GM21529 (cell line): Measurements from ENCODE around the gene CNNM1.

Source experiments
- ATAC-seq: cut with Tn5 transposase; IDR thresholded peaks from one replicate; pipeline ENCODE4 v1.9.1; 2021; ENCODE audit not compliant: unreplicated experiment

Gene CNNM1

DNA sequence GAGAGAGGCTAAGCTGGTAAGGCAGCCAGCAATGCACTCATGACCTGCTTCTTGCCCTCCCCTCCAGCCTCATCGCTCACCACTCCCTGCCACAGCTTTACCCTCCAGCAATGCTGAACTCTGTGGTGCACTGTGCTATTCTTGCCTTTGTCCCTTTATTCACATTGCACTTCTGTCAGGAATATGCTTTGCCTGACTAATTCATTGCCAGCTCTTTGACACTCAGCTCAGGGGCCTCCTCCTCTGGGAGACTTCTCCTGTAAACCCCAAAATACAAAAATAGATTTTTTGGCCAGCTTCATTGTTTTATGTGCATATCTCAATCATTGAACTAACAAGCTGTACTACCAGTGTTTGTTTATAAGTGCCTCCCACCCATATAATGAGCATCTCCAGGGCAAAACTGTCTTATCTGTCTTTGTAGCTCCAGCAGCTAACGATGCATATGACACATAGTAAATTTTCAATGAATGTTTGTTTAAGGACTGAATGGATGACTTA, 8.2 kb downstream of the CNNM1 start:
- no peak for ATAC-seq

DNA sequence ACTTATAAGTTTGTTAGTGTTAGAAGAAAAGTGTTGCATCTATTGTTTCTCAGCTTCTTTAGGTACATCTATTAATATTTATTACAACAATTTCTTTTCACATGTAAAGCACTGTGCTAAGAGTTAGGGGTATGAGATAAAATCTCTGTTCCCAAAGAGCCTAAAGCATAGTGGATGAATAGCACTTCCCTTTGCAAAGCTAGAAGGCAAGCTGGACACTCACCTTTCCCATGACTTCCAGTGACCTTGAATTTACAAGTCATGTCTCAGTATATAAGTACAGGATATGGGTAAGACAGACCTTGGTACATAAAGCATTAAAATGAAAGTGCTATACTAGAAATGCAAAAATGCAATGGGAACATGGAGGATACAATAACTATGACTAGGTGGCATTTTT, 8.7 kb downstream of the CNNM1 start:
- ATAC-seq: no peak

DNA sequence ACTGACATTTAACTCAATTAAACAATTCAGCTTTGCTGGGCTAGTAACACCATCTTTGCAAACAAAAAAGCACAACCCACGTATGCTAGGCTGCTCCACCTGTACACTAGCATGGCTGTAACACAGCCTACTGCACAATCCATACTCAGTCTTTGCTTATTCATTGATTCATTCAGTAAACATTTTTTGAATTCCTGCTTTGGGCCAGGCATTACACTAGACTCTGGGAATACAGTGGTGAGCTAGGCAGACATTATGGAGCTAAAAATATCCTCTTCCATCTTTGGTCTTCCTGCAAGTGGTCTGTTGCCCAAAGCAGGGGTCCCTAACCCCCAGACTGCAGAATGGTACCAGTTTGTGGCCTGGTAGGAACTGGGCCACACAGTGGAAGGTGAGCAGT, 9.9 kb downstream of the CNNM1 start:
- no peak for ATAC-seq

DNA sequence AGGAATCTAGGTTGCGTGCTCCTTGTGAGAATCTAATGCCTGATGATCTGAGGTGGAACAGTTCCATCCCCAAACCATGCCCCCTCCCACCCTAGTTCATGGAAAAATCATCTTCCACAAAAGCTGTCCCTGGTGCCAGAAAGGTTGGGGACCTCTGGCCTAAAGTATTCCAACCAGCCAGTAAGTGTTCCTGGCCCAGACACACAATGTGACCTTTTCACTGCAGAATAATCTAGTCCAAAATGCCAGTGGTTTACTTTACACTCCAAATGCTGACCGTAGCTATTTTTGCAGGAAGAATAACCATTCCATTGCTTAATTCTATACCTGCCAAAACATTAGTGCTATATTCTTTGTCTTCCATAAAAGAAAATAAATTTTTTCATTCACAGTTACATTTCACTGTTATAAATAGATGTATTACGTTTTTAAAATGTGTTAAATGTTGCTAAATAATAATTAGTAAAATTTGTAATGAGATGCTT, 10.4 kb downstream of the CNNM1 start:
- ATAC-seq: no peak

DNA sequence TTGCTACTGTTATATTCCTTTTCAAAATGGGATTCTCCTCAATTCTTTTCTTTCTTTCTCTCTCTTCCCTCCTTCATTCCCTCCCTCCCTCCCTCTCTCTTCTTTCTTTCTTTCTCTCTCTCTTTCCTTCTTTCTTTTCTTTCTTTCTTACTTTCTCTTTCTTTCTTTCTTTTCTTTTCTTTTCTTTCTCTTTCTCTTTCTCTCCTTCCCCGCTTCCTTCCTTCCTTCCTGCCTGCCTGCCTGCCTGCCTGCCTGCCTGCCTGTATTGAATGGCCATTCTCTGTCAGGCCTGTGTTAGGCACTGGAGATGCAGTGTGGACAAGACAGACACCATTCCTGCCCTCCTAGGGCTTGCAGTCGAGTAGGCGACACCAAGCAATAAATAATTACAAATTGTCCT, 11.5 kb downstream of the CNNM1 start:
- no peak for ATAC-seq

DNA sequence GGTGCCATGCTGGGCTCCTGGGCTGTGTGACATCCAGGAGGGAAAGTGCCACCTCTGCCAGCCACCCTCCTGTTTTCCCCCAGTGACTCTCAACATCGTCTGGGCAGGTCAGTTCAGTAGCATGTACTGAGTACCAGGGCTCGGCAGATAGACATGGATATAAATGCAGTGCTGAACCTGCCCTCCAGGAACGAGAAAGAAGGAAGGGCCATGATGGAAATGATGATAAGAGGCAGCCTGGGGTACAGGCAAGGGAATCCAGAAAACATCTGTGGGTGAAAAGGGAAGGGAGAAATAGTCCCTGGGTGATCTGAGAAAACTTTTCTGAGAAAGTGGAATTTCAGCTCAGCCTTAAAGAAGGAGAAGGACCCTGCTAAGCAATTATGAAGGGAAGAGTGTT, 12.1 kb downstream of the CNNM1 start:
- no peak for ATAC-seq

DNA sequence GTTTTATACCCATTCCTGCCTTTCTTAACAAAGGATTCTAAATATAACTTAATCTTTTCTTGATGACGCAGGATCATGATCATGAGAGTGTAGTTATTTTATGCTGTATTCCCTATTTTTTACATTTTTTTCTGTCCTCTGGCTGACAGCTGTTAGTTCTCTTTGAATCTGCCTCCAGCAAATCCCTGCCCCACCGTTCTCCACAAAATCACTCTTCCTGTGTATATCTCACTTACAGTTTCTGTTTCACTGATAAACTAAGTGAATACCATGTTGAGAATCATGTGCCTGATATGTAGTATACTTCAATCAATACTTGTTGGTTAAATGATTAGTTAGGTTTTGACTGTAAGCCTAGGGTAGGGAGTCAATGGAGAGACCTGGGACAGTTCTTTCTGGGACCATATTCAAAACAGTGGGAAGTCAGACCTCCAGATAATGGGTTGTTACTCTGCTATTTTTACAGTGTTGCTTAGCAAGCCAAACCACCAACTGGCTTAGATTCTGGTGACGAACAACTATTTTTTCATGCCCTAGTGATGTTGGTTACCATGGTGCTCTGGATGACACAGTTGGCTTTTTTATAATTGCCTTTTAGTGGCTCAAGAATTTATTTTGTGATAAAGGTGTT, 12.8 kb downstream of the CNNM1 start:
- no peak for ATAC-seq

DNA sequence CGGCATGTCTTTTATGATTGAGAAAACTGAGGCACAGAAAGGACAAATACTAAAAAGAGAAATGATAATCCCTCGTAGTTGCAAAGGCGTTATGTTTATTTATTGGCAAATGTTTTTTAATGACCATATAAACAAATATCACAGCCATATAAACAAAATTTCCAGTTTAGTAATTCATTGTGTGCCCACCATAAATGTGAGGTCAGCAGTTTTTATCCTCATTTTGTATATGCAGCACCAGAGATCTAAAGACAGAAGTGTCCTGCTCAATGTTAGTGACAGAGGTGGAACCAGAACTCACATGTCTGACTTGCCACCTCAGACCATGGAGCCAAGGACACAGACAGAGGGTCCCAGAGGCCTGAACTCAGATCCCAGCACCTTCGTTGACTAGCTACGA, 14.1 kb downstream of the CNNM1 start:
- no peak for ATAC-seq

DNA sequence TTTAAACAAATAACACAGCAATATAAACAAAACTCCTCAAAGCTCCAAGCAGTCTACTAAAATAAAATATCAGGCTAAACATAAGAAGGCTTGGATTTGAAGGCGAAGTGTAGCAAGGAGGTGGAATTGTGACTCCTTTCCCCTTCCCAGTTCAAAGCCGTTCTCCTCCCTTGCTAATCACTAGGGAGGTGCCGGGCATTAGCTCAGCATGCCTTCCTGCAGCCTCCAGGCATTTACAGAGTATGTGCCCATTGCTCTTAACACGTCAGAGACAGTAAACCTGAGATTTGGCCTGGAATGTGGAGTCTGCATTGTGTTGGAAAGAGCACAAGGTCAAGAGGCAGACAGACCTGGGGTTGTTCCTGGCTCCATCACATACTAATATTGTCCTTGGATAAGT, 15.6 kb downstream of the CNNM1 start:
- ATAC-seq: no peak

DNA sequence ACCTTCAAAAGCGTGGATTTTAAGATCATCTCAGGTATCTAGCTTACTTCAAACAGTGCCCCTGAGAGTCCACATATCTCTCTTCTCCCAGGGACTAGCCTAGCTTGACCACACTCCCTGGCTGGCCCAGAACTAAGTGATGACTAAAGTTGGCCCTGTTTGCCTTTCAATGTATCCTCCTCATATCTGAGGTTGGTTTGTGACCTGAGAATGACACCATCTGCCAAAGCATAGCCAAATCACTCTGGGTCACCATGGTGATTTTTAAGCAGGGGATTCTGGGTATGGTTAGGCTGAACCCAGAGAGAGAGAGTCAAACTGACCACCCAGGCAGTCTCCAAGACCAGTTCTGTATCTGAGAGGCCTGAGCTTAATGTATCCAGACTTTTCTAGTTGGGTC, 16.2 kb downstream of the CNNM1 start:
- ATAC-seq: no peak

DNA sequence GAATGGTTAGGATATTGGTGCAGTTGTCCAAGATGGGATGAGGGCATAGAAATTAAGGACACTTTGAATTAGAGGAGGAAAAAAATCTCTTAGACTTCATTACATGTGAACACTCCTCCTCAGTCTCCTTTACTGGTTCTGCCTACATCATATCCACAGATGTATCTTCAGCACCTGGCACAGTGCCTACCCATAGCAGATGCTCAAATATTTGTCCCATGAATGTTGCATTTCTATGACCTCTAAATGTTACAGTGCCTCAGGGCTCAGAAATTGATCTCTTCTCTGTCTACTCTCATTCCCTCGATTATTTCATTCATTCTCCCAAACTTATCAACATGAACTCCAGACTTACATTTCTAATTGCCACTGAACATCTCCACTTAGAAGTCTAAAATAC, 17.1 kb downstream of the CNNM1 start:
- no peak for ATAC-seq

DNA sequence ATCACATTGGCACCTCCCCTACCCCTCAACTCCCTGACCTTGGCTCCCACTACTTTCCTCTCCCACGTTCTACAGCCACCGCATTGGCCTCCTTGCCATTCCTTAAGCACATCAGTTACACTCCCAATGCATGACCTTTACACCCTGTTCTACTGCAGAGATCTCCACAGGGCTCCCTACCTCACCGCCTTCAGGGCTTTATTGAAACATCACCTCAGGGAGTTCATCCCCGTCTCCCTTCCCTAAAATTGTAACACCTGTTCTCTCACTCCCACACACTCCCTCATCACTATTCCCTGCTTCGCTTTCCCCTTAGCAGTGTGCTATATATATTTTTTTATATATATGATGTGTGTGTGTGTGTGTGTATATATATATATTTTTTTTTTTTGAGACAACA, 18.5 kb downstream of the CNNM1 start:
- ATAC-seq: no peak

DNA sequence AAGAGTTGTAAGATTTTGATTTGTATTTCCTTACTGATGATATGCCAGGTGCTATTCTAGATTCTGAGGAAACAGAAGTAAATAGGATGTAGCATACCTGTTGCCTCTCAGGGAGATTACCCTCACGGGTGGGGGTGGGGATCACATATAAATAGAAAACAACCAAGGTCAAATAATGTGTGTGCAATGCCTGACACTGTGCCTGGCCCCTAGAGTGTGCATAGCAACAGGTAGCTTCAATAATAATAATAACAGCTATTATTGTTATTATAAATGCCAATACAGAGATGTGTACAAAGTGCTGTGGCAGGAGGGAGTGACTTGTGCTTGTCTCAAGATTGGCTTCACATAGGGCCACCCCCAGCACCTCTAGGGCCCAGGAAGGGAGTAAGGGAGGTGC, 24.0 kb downstream of the CNNM1 start:
- no peak for ATAC-seq

DNA sequence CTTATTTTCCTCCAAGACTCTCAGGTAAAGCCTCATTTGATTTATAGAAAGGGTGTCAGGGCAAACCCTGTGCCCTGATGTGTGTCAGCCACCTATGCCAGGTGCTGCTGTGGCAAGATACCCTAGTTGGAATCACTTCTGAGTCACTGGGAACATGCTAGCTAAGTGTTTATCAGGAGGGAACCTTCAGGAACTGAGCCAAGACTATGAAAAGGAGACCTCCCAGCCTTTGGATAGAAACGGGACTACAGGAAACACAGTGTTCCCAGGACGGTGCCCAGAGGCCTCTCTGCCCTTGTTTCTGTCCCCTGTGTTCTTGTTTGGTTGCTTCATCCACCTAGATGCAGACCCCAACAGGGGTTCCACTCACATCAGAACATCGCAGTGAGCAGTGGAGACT, 28.5 kb downstream of the CNNM1 start:
- no peak for ATAC-seq

DNA sequence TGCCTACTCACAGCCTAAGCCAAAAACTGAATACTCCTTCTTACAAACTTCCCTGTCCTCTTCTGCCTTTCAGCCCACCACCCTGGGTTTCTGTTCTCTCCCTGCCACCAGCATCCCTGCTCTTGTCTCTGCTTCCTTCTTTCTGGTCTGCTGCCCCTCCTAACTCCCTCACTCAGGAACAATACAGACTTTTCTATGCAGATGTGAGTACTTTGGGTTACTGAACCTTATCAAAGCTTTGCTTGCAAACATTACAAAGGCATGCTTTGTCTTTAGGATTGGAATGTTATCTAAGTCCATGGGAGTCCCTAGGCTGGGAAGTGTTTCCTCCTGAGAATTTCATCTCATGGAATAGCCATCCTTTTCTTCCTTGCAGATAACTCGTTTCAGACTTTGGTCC, 28.9 kb downstream of the CNNM1 start:
- ATAC-seq: no peak

DNA sequence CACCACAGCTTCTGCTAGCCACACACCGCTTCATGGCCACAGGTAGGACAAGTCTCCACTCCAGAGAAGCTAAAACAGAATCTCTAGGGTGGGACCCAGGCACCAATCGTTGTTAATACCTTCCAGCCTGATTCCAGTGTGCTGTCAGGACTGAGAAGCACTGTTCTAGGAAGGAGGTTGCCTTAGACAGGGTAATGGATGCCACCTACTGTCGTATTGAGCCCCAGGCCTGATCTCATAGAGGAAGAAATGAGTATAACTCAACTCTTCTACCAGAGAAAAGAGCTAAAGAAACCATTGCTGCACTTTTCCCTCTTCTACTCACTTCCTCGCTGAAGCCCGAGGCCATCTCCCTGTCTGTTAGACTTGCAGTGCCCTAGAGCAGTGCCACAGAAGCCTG, 31.8 kb downstream of the CNNM1 start:
- no peak for ATAC-seq

DNA sequence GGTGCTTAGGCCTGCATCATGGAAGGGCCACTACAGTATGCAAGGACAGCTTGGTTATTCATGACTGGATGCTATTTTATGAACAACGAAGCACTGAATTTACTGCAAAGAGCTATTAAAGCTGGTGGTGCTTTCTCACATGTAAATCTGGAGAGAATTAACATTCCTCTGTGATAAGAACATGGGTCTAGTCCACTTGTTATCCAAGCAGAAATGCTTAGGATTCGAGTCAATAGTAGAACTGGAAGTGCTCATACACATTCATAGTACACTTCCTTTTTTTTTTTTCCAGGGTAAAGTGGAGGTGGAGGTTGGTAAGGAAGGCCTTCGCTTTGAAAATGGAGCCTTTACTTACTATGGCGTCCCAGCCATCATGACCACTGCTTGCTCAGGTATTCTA, 35.0 kb downstream of the CNNM1 start:
- no peak for ATAC-seq

DNA sequence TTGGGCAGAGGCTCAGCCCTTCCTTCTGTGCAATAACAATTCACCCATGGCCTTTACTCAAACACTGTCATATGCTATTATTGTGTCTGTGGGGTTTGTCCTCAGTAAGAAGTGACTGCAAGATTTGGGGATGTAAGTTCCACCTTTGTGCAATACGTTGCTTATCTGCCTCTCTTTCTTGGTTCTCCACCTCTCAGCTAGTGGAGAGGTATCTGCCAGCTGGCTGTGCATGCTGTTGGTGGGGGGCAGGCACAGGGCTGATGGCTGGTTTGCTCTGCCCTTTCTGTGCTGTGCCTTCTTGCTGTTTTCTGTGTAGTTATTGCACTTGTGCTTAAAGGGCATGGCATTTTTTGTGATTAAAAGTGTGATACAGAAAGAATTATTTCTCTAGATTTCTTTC, 36.2 kb downstream of the CNNM1 start:
- no peak for ATAC-seq

DNA sequence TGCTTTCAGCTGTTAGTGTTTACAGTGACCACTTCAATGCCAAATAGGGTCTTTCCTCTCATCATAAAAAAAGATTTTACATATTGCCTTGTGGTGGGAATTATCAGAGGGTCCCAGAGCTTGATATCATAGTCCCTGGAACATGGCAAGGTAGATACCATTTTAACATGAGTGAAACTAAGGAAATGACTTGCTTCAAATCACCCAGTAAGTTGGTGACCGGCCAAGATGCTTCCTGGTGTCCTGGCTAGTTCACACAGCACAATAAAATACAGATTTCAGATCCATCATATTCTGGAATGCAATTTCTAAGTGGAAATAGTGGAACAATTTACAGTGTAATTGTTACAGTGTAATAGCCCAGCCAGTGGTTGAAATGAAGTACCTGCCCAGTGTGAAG, 36.6 kb downstream of the CNNM1 start:
- no peak for ATAC-seq

DNA sequence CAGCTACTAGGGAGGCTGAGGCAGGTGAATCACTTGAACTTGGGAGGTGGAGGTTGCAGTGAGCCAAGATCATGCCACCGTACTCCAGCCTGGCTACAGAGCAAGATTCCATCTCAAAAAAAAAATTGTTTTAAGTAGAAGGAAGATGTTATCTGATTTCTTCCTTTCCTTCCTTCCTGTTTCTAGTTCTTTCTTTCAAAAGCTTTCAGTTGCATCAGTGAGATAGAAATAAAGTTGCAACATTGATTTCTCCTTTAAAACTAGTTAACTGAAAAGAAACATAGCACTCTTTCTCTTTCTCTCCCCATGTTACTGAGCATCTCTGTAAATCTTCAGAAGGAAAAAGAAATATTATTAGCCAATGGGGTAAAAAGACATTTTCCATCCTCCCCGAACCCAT, 37.5 kb downstream of the CNNM1 start:
- ATAC-seq: no peak

DNA sequence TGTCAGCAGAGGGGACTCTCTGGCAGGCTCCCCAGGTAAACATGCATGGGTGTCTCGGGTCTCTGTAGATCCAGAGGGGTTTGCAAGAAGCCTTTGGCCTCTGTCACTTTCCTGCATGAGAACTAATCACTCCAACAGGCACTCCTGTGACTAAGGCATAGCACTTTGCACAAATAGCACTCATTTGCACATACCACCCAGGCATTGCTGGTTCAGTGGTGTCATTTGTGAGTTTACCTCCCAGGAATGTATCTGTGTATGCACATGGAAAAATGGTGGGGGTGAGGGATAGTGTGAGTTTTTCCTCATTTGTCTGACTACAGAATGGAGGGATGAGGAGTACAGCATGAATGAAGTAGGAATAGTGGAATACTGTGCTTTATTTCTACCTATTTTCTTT, 39.5 kb downstream of the CNNM1 start:
- ATAC-seq: no peak

DNA sequence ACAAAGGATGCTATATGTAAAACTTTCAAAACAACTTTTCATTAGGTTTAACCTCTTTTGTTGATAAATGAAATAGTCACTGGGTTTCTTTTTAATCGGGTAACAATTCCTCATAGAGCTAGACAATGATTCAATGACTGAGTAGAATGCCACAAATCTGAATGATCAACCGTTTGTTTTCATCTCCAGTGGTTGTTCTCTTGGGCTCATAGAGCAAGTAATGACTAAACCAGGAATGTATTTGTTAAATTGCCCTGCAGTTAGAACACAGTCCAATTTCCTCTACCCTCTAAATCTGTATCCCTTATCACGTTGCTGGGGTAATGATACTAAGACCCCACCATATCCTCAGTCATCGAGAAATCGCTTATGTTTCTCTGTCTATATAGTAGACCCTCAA, 40.0 kb downstream of the CNNM1 start:
- no peak for ATAC-seq

DNA sequence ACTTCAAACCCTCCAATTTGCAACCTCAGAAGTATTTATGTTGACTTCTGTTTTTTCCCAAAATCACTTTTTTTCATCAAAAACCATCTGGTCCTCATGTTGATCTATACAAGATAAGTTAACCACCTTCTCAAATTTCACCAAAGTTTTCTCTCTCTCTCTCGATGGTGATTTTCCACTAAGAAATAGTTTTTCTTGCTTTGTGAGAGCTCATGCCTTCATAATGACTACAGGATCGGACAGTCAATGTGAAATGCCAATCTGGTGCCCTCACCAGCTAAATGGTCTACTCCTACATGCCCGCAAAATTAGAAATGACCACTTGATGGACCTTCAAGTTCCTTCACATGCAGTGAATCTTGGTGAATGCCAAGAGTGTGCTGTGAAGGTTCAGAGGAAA, 40.4 kb downstream of the CNNM1 start:
- ATAC-seq: no peak
